Tibial nerve (tissue), 3 donors: ENCODE data around the gene ZNF740.

ENCODE experiments used
- CTCF ChIP-seq, 5 experiments: fragments of 200-600 bp in 3 of 5; fragments of 450-650 bp in 2 of 5; sonication (generic) in 3 of 5; IDR thresholded peaks; one replicate each; pipeline ENCODE4 v1.5.1; 2016 to 2019; ENCODE audit warnings: antibody characterized with exemption in 5 of 5, mild to moderate bottlenecking in 3 of 5, moderate library complexity in 2 of 5
- POLR2A ChIP-seq, 2 donors: fragments of 450-650 bp; IDR thresholded peaks; one replicate each; pipeline ENCODE4 v1.6.1; 2017; ENCODE audit warnings: antibody characterized with exemption in 2 of 2, mild to moderate bottlenecking in 2 of 2, moderate library complexity in 2 of 2

DNA sequence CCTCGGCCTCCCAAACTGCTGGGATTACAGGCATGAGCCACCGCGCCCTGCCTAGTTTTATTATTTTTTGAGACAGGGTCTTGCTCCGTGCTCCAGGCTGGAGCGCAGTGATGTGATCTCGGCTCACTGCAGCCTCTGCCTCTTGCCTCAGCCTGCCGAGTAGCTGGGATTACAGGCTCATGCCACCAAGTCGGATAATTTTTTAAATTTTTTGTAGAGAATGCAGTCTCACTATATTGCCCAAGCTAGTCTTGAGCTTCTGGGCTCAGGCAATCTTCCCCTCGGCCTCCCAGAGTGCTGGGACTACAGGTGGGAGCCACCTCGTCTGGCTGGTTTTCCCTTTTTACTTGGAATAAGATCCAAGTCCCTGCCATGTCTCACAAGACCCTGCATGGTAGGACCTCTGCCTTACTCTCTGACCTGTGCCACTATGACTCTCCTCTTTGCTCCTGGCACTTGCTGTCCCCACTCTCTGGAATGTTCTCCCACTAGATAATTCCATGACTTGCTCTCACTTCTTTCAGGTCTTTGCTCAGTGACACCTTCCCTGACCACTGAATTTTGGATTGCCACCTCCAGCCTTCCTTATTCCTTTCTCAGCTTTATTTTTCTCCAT, 59.2 kb downstream of the ZNF740 start:
- no peak for TF ChIP-seq CTCF (IDR thresholded peaks at IDR 0.05)
- no peak for TF ChIP-seq POLR2A (IDR thresholded peaks at IDR 0.05)
